Dendritic cell treated with granulocyte-macrophage colony-stimulating factor and Interleukin-4, amounts not matched to agents 40 ng/mL and 50 ng/mL, for 4 days (primary cell): Measurements from ENCODE around the gene ALG2.
A peak's percentile ranks its signal among the peaks of the same experiment; 100 is the strongest.
"Not testable (repeated sequence)": the region's sequence is repeated elsewhere in the genome, so short reads cannot be mapped to it uniquely, and the experiment has no call there.

Experiments
- H3K27ac Mint-ChIP-seq: one replicate; pipeline ENCODE4 v1.8.0; 2022; ENCODE audit warnings: mild to moderate bottlenecking, mixed read lengths
- H3K27me3 Mint-ChIP-seq: one replicate; pipeline ENCODE4 v1.8.0; 2022; ENCODE audit warnings: mild to moderate bottlenecking, mixed read lengths
- H3K36me3 Mint-ChIP-seq: one replicate; pipeline ENCODE4 v1.8.0; 2022; ENCODE audit warnings: low read depth, mixed read lengths
- H3K4me1 Mint-ChIP-seq: one replicate; pipeline ENCODE4 v1.8.0; 2022; ENCODE audit warnings: low read depth, mixed read lengths
- H3K4me3 Mint-ChIP-seq: one replicate; pipeline ENCODE4 v1.8.0; 2022; ENCODE audit warnings: mild to moderate bottlenecking, moderate library complexity, mixed read lengths
- H3K9me3 Mint-ChIP-seq: one replicate; pipeline ENCODE4 v1.8.0; 2022; ENCODE audit warnings: mixed read lengths
- intact Hi-C: fragments of 100-400 bp; cut with micrococcal nuclease; formaldehyde crosslinking; loops from one replicate; pipeline ENCODE4 v1.15.0; 2022

Gene ALG2

DNA sequence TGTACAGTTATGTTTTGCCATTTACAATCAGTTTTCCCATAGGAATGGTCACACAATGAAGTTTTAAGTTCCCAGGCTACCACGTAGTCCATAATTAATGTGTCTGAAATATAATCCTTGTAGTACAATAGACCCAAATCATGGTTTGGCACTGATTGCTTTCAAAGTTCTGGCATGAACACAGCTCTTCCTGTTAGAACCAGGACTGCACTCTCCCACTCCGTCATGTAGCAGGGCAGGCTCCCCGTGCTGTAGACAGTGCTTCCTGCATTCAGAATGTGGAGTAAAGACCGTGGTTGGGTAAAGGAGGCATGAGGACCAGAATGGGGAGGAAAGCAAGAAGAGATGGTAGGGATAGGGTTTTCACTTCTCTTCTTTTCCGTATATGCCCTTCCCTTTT is 4.3 kb upstream of the ALG2 start:
- Mint-ChIP-seq H3K36me3 (peaks cover 90% of the 10 kb centered on the region), H3K4me3 (no peak overlapping the region), H3K27ac (no peak overlapping the region), H3K9me3 (no peaks in the 10 kb centered on the region), H3K27me3 (no peaks in the 10 kb centered on the region), H3K4me1 (peaks cover 42% of the 10 kb centered on the region)
- intact Hi-C loops = no loop called here

DNA sequence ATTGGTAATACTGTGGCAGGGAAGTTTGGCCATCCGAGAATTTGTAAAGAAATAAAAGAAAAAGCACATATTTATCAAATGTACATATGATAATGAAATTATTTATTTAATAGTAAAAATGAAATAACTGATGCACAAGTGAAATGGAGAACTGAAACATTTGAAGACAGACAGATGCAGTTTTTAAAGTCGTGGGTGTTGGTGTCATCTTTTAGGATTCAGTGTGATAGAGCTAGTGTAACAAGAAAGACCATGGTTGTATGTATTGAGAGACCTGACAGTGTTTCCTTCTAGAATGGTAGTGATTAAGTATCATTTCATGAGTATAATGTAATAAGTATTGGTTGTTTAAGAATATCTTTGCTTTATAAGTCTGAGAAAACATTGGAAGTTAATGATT is 2.7 kb upstream of the ALG2 start:
- peaks cover 88% of the 10 kb centered on the region for H3K36me3 Mint-ChIP-seq
- no peaks in the 10 kb centered on the region for H3K9me3 Mint-ChIP-seq
- H3K4me1 Mint-ChIP-seq = peaks cover 57% of the 10 kb centered on the region
- H3K27me3 Mint-ChIP-seq = no peaks in the 10 kb centered on the region
- H3K27ac Mint-ChIP-seq = no peak overlapping the region
- intact Hi-C loops = loop anchor here (5.0 kb wide), 2 partner anchors 37 to 873 kb away; partner anchors contain the start of genes ERP44 and INVS
- no peak overlapping the region for H3K4me3 Mint-ChIP-seq

GRCh38 chr9:99222416-99223270 is 901 bp upstream of the ALG2 start:
- Mint-ChIP-seq H3K27ac (peak overlapping the region; percentile 99), H3K36me3 (peaks cover 83% of the 10 kb centered on the region), H3K9me3 (no peaks in the 10 kb centered on the region), H3K27me3 (no peaks in the 10 kb centered on the region), H3K4me1 (peaks cover 70% of the 10 kb centered on the region), H3K4me3 (peak overlapping the region; percentile 92)
- intact Hi-C loops = loop anchor here (5.0 kb wide), 2 partner anchors 35 to 875 kb away; partner anchors contain the start of genes ERP44 and INVS

DNA sequence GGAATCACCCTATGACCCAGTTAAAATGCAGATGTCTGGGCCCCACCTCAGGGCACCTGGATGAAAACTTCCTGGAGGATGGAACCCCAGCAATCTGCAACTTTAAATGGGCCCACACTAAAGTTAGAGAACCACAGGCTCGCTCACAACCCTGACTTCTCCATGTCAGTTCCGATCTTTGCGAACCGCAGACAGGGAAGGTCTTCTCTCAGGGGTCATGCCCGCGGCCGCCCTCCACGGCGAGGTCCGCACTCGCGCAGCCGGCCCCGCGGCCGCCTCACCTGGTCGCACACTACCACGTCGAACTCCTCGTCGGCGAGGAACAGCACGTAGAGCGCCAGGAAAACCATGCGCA is 499 bp downstream of the ALG2 start:
- Mint-ChIP-seq H3K9me3 (no peaks in the 10 kb centered on the region), H3K4me3 (peak overlapping the region; percentile 92), H3K36me3 (peaks cover 83% of the 10 kb centered on the region), H3K27me3 (no peaks in the 10 kb centered on the region), H3K27ac (peak overlapping the region; percentile 99), H3K4me1 (peaks cover 65% of the 10 kb centered on the region)
- intact Hi-C loops = loop anchor here (5.0 kb wide), 2 partner anchors 34 to 876 kb away; partner anchors contain the start of genes ERP44 and INVS

DNA sequence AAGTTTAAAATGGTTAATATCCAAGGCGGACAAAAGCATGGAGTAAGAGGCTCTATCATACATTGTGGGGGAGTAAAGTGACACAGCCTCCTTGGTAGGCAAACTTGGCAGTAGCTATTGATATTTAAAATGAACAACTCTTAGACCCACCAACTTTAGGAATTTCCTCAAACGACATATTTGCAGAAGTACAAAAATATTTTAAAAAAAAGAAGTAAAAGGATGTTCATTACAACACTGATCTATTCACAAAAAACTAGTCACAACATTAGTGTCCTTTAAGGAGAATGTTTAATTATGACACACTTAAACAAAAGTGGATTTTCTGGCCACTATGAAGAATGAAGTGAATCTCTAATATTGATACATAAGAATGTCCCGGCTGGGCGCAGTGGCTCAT is 1.7 kb downstream of the ALG2 start:
- intact Hi-C loops = loop anchor here (5.0 kb wide), 2 partner anchors 33 to 877 kb away; partner anchors contain the start of genes ERP44 and INVS
- H3K4me3 Mint-ChIP-seq = peak overlapping the region; percentile 55
- no peaks in the 10 kb centered on the region for H3K27me3 Mint-ChIP-seq
- peaks cover 53% of the 10 kb centered on the region for H3K4me1 Mint-ChIP-seq
- H3K9me3 Mint-ChIP-seq = no peaks in the 10 kb centered on the region
- peak overlapping the region; percentile 99 for H3K27ac Mint-ChIP-seq
- peaks cover 79% of the 10 kb centered on the region for H3K36me3 Mint-ChIP-seq

DNA sequence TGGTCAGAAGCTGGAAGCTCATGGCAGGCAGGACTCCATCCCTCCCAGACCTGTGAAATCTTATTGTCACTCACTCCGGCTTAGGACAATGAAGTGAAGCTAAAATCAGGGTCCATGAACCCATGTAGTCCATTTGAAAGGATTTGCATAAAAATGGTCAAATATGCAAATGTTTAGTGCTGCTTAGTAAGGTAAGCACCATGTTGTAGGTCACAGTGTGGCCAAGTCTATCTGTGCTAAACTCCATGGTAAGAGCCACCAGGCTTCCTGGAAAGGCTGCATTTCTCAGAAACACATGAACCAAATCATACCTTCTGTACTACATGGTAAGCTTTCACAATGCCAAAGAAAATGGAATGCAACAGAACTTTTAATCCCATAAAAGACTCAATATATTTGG is 5.7 kb downstream of the ALG2 start:
- Mint-ChIP-seq H3K9me3 (peaks cover 13% of the 10 kb centered on the region), H3K4me3 (no peak overlapping the region), H3K36me3 (peaks cover 55% of the 10 kb centered on the region), H3K27me3 (no peaks in the 10 kb centered on the region), H3K27ac (no peak overlapping the region), H3K4me1 (peaks cover 58% of the 10 kb centered on the region)
- intact Hi-C loops = no loop called here

DNA sequence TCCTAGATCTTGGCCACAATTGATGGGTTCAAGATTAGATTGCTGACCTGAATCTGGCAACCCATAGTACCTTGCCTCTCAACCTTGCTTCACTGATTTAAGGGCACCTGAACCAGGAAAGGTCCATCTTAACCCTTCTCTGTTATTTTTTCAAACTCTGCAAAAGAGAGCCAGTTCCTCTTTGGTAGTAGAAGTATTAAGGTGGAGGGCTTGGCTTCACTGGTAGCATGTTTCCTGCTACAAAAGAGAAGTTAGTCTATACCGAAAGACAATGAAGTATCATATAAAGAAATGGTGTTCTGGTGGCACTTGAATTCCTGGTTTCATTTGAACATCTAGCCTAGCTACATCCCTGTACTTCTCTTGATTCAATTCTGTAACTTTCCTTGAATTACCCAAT is 8.5 kb downstream of the ALG2 start:
- Mint-ChIP-seq H3K36me3 (peaks cover 39% of the 10 kb centered on the region), H3K27ac (peak overlapping the region; percentile 26)

DNA sequence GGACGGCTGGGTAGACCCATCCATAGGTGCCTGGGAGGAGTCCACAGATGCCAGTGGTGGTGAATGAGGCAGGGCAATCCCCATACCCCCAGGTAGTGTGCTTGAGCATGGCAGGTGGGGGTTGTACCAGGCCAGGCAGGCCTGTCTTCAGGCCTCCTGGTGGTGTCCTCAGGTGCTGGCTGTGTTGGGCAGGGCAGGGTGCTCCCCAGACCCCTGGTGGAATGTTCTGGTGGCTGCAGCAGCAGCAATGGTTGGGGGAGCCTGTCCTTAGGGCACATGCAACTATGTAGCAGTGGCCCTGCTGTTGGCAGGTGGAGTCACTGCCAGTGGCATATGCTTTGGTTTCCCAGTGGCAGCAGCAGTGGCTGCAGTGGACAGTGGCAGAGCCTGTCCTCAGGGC is 10.0 kb downstream of the ALG2 start:
- Mint-ChIP-seq H3K36me3 (peaks cover 24% of the 10 kb centered on the region), H3K27ac (no peak overlapping the region), H3K9me3 (peaks cover 36% of the 10 kb centered on the region), H3K4me3 (no peak overlapping the region), H3K4me1 (peaks cover 37% of the 10 kb centered on the region), H3K27me3 (peaks cover 1% of the 10 kb centered on the region)
- intact Hi-C loops = no loop called here

More for the DNA sequence above, 8.5 kb downstream of the ALG2 start:
- Mint-ChIP-seq H3K9me3 (peaks cover 26% of the 10 kb centered on the region), H3K4me1 (peaks cover 41% of the 10 kb centered on the region), H3K4me3 (peak overlapping the region; percentile 14), H3K27me3 (no peaks in the 10 kb centered on the region)
- intact Hi-C loops = no loop called here

- Mint-ChIP-seq H3K4me3 (no peak overlapping the region), H3K4me1 (peaks cover 37% of the 10 kb centered on the region)
Observed at GRCh38 chr9:99210572-99210971, 11.2 kb downstream of the ALG2 start.

DNA sequence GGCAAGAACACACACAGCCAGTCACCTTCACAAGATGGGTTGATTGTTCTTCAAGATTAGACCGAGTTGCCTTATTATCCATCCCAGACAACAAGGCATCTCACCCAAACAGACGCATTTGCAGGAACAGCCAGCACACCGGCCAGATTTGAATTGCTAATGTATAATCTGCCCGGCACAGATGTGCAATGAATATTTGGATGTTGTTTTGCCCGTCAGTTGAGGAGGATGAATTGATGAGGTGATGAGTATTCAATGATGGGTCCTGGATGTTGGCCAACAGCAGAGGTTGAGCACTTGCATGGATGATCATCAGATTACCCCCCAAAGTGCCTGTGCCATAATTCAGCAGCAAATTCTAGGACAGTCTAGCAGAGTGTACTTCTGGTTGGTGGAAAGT is 20.1 kb downstream of the ALG2 start:
- peaks cover 3% of the 10 kb centered on the region for H3K27me3 Mint-ChIP-seq
- H3K36me3 Mint-ChIP-seq = no peaks in the 10 kb centered on the region
- no peaks in the 10 kb centered on the region for H3K9me3 Mint-ChIP-seq
- H3K4me1 Mint-ChIP-seq = peaks cover 7% of the 10 kb centered on the region
- H3K27ac Mint-ChIP-seq = no peak overlapping the region
- intact Hi-C loops = no loop called here
- H3K4me3 Mint-ChIP-seq = no peak overlapping the region

More at GRCh38 chr9:99210572-99210971, 11.2 kb downstream of the ALG2 start:
- Mint-ChIP-seq H3K36me3 (peaks cover 20% of the 10 kb centered on the region), H3K27ac (no peak overlapping the region), H3K9me3 (peaks cover 36% of the 10 kb centered on the region), H3K27me3 (peaks cover 1% of the 10 kb centered on the region)
- intact Hi-C loops = no loop called here

DNA sequence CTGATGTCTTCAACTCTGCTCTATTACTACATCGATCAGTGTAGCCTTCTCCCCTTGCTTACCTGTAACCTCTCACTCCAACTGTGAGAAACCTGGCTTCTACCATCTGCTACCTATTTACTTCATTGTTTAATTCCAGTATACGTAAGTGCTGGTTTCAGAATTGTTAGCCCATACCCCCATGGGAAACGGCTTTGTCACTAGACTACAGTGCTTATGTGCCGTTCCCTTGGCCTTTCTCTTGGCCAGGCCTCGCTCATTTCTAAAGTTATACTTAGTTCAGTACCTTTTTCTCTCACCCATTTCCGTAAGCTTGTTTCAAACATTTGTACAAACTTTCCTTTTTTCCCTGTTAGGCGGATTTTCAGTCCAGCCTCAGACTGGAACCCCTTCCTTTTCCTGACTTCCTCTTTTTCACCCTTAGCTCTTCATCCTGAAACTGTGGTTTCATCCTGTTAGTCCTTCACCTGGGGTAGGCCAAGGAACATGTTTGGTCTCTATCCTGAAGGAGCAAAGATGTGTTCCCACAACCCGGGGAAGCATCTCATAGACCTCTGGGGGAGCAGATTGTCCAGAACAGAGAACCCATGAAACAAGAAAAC is 21.7 kb downstream of the ALG2 start:
- Mint-ChIP-seq H3K9me3 (no peaks in the 10 kb centered on the region), H3K4me1 (peaks cover 12% of the 10 kb centered on the region), H3K27me3 (peaks cover 3% of the 10 kb centered on the region), H3K27ac (no peak overlapping the region), H3K4me3 (no peak overlapping the region), H3K36me3 (no peaks in the 10 kb centered on the region)
- intact Hi-C loops = no loop called here

DNA sequence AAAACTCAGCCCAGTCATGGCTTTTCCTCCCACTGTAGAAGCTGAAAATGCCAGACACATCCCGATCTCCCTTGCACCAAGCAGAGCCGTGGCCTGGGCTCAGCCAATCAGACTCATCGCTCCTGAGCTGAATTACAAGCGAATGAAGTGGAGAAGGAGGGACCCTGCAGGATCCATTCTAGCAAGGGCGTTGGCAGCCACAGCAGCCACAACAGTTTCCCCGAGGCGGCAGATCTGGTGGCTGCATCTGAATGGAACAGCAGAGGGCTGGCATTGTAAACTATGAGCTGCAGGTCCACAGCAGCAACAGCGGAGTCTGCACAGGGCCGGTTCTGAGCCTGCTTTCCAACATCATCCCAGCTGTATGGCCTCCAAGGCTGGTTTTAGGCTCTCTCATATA is 23.8 kb downstream of the ALG2 start:
- no peaks in the 10 kb centered on the region for H3K36me3 Mint-ChIP-seq
- peaks cover 12% of the 10 kb centered on the region for H3K4me1 Mint-ChIP-seq
- intact Hi-C loops = no loop called here
- no peaks in the 10 kb centered on the region for H3K9me3 Mint-ChIP-seq
- H3K4me3 Mint-ChIP-seq = no peak overlapping the region
- peaks cover 3% of the 10 kb centered on the region for H3K27me3 Mint-ChIP-seq
- H3K27ac Mint-ChIP-seq = no peak overlapping the region

DNA sequence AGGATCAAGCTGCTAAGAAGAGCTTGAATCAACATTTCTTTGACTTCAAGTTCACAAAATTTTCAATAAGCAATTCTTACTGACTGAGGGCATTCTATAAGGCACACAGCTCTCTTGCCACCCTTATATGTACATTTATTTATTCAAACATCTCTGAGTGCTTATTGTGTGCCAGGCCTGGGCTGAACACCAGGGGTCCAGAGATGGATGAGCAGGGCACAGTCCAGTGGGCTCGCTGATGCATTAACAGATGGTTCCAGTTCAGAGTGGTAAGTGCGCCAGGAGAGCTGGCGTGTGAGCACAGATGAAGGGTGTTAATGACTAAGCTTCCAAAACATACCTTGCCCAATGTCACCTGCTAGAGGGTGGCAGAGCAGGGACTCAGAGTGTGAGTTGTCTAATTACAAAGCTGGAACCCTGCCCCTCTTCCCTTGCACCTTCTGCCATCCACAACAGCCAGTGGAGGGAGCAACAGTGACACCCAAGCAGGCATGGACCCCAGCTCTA is 24.6 kb downstream of the ALG2 start:
- H3K27me3 Mint-ChIP-seq = peaks cover 3% of the 10 kb centered on the region
- H3K4me3 Mint-ChIP-seq = no peak overlapping the region
- H3K36me3 Mint-ChIP-seq = no peaks in the 10 kb centered on the region
- no peaks in the 10 kb centered on the region for H3K9me3 Mint-ChIP-seq
- intact Hi-C loops = no loop called here
- peaks cover 12% of the 10 kb centered on the region for H3K4me1 Mint-ChIP-seq
- H3K27ac Mint-ChIP-seq = no peak overlapping the region

- peaks cover 12% of the 10 kb centered on the region for H3K4me1 Mint-ChIP-seq
- H3K4me3 Mint-ChIP-seq, H3K9me3 Mint-ChIP-seq, H3K27me3 Mint-ChIP-seq, H3K27ac Mint-ChIP-seq, H3K36me3 Mint-ChIP-seq, intact Hi-C loops: not testable (repeated sequence)
Observed at GRCh38 chr9:99196484-99196883, 25.3 kb downstream of the ALG2 start.
